HG02852 (cell line): ENCODE data around the gene RBM19.

ENCODE experiments used
- ATAC-seq: cut with Tn5 transposase; IDR thresholded peaks from one replicate; pipeline ENCODE4 v1.9.1; 2021; ENCODE audit warnings: mild to moderate bottlenecking, moderate library complexity; ENCODE audit not compliant: unreplicated experiment

The RBM19 gene

GRCh38 chr12:113788020-113788856, 177.9 kb downstream of the RBM19 start:
- no peak for ATAC-seq

DNA sequence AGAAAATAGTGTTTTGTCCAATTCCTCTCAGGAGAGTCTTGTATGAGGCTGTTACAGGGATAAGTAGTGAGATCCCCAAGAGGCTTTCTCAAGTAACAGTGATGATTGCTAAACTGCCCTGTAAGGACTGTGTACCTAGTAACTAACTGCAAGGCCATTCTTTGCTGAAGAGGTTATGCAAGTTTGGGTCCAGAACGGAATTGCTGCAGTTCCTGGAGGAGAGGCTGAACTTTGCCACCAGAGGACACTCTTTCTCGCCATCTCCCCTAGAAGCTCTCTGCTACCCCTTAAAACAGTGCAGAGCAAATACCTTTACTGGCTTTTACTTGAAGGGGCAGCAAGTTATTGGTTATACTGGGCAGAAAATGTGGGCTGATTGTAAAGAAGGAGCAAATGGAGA, 180.0 kb downstream of the RBM19 start:
- no peak for ATAC-seq

DNA sequence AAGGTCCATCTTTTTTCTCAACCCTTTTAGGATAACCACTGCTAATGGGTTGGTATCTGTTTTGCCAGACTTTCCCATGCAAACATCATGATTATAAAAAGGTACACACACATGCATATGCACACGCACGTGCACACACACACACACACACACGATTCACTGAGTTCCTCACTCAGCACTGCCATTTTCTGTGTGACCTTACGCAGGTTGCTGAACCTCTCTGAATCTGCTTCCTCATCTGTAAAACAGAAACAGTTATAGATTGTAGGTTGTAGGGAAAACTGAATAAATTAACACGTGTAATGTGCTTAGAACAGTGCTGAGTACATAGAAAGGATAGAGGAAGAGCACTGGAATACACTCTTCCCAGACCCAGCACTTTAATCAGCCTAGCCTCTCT, 182.3 kb downstream of the RBM19 start:
- ATAC-seq: no peak

- ATAC-seq: no peak
Measured at GRCh38 chr12:113782873-113783272, 183.3 kb downstream of the RBM19 start.

DNA sequence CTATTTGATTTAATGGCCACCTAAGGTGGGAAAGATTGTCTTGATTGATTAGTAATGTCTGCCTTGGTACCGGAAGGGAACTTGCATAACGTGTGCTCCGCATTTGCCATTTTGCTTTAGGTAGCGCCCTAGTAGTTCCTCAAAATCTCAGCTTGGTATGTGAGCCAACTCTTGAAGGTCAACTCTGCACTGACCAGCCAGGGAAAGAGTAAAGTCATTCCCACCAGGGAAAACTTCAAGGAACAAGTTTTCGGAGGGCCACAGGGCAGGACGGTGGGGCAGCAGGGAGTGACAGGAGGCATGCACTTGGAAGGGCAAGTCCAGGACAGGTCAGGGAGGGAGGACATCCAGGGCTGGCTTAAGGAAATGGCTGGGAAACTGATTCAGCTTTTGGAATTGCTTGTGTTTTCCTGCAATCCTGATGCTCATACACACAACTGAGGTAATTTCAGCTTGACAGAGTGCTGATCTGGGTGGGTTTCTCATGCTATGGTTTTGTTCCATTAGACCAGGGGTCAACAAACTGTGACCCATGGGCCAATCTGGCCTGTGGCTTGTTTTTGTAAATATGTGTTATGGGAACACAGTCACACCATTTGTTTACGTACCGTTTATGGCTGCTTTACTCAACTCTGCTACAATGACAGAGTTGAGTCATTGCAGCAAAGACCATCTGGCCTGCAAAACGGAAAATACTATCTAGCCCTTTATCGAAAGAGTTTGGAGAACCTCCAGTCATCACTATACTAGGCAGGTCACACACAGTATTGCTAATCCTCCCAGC, 184.5 kb downstream of the RBM19 start:
- no peak for ATAC-seq

DNA sequence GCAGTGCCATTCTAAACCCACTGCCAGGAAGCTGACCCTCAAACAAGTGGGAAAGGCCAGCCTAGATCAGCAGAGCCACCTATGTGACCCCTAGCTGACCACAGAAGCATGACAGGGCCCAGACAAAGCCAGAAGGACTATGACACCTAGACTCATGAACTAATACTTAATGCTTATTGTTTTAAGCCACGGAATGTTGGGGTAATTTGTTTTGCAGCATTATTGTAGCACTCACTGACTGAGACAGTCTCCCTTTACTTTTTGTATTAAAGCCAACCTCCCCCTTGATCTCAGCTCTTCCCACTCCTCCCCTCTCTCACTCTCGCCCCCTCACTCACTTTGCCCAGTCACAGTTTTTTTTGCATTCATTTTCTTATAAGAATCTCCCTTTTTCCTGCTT, 186.4 kb downstream of the RBM19 start:
- no peak for ATAC-seq

GRCh38 chr12:113778432-113779132, 187.5 kb downstream of the RBM19 start:
- ATAC-seq: no peak

GRCh38 chr12:113777751-113778150, 188.4 kb downstream of the RBM19 start:
- ATAC-seq: no peak

DNA sequence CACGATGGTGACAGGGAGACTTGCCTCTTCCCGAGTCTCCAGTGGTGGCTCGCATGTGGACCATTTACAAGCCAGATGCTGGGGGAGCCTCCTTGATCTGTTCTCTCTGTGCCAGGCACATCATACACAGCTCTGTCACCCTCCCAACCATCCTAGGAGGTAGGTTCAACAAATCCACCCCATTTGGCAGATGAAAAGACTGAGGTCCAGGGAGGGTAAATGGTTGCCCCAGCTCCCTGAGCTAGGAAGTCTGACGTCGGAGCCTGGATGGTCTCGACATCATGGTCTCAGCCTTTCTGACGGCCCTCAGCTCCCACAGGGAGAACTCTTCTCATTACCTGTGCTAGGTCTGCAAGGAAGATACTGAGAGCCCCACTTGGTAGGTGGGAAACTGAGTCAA, 189.6 kb downstream of the RBM19 start:
- ATAC-seq: no peak

DNA sequence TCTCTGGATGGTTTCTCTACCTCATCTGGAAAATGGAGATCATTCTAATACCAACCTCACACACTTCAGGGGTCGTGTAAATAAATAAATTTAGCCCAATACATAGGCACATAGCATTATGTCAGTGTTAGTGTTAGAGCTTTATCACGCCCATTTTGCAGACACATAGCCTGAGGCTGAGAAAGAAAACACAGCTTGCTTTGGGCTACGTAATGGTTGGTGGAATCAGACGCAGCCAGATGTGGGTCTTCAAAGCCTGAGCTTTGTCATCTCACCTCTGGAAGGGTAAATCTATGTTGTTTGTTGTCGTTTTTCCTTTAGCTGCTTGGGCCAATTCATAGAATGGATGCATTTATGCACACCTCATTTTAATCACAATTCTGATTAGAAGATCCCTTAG, 191.6 kb downstream of the RBM19 start:
- no peak for ATAC-seq

DNA sequence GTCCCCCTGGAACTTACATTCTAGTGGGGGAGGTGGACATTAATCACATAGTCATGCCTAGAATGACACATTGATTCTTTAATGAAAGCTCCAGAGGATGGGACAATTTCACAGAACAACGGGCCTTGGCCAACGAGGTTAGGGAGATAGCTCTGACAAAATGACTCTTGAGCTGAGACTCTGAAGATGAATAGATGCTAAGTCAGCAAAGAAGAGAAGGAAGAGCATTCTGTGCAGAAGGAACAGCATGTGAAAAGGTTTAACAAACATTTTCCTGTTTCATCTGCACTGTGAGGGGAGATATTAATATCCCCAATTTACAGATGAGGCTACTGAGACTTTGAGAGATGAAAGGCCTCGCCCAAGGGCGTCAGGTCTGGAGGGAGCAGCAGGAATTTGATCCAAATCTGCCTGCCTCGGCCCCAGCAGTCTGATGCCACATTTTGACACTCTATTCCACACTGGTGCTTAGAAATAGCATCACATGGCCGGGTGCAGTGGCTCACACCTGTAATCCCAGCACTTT, 193.6 kb downstream of the RBM19 start:
- no peak for ATAC-seq

DNA sequence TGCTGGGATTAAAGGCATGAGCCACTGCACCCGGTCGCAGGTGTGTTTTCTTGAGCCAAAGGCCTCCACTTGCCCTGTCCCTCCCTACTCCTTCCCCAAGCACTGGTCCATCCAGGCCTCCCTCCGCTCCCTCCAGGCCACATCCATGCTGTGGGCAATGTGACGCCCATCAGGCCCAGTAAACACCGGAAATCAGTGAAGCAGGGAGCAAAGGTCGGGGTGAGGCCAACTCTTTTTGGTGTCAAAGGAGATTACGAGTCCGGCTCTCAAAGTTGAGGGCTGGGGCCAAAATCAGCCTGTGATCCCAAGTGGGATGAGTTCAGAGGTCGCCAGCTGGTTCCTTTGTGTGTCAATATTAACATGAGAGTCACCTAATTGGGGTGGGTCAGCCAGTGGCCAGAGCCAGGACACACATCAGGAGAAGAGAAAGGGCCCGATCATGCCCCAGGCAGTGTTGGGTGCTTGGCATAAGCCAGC, 195.7 kb downstream of the RBM19 start:
- no peak for ATAC-seq

GRCh38 chr12:113769305-113769704, 196.8 kb downstream of the RBM19 start:
- ATAC-seq: no peak

DNA sequence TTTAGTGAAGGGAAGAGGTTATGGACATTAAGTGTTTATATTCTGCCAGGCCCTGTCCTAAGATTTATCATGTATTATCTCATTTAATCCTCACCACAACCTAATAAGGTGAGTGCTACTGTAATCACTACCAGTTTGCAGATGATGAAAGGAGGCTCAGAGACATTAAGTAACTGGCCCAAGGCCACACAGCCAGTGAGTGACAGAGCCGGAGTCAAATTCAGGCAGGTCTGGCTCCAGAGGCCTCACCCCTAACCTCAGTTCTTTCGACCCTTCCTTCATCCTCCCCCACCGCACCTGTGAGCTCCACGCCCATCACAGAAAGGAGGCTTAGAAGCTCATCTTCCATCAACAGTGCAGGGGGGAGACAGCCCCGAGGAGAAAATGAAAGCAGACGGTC, 197.3 kb downstream of the RBM19 start:
- ATAC-seq: no peak

DNA sequence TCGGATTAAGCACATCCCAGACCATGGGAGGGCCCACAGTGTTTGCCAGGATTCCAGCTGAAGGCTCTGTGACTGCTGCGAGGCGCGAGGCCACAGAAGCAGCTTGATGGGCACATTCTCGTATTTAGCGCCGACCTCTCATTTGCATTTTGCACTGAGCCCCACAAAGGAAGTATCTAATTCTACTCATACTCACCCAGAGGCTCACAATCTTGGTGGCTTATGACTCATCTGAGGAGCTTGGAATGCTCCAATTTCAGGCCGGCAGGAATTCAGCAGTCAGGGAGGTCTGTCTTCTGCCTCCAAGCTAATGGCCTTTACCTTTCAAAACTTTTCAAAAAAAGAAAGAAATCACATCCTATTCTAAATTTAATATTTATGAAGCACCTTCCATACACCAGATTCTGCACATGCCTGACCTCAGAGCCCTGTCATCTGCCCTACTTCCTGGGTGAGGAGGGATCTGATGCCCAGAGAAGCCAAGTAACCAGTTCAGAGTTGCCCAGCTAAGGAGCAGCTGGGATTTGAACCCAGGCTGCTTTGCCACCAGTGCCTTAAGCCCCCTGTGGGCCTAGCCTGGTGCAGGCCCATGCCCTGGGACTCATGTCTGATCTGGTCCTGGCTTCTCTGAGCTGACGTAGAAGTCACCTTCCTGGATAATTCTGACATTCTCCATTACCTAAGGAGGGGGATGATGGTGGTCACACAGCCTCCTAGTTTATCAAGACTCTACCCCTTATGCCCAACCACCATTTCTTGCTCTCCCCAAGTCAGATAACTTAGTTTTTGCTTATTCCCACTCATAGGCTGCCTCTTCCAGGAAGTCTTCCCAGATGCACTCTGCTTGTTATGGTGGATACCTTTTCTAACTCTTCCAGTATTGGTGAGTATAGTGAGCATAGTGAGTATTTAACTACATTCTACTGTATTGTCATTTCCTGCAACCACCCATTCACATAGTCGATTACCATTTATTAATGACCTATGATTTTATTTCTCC, 198.9 kb downstream of the RBM19 start:
- no peak for ATAC-seq
